SK-N-SH treated with all-trans-retinoic acid at 6 μM for 48 hours (cell line): ENCODE results near the gene ARHGAP1.

ENCODE experiments used
- ATAC-seq: fragments of 200-7000 bp; cut with Tn5 transposase; 3 replicates; pipeline ENCODE4 v1.9.1; 2020; ENCODE audit warnings: mild to moderate bottlenecking, moderate library complexity
- ARNTL ChIP-seq: fragments of 450-650 bp; formaldehyde crosslinking; IDR thresholded peaks from 2 replicates; pipeline ENCODE4 v1.5.0; 2020; ENCODE audit warnings: low read depth, mild to moderate bottlenecking, moderate library complexity, borderline replicate concordance
- BACH2 ChIP-seq: fragments of 250-450 bp; sonication (Bioruptor Pico); IDR thresholded peaks from 2 replicates; pipeline ENCODE4 v1.9.0; 2021; ENCODE audit warnings: mild to moderate bottlenecking, borderline replicate concordance
- CREB5 ChIP-seq: fragments of 250-450 bp; sonication (Bioruptor Pico); IDR thresholded peaks from 2 replicates; pipeline ENCODE4 v1.5.1; 2020; ENCODE audit warnings: low read depth, mild to moderate bottlenecking, moderate library complexity
- CSDC2 ChIP-seq: fragments of 250-450 bp; sonication (Bioruptor Pico); IDR thresholded peaks from 2 replicates; pipeline ENCODE4 v1.5.0; 2020; ENCODE audit warnings: mild to moderate bottlenecking, moderate library complexity
- CSRNP3 ChIP-seq: fragments of 250-450 bp; sonication (Bioruptor Pico); IDR thresholded peaks from 2 replicates; pipeline ENCODE4 v1.5.1; 2021; ENCODE audit warnings: mild to moderate bottlenecking, moderate library complexity
- ESRRG ChIP-seq: fragments of 250-450 bp; sonication (Bioruptor Pico); IDR thresholded peaks from 2 replicates; pipeline ENCODE4 v1.6.1; 2021; ENCODE audit warnings: mild to moderate bottlenecking
- GLIS3 ChIP-seq: fragments of 250-450 bp; sonication (Bioruptor Pico); IDR thresholded peaks from 2 replicates; pipeline ENCODE4 v1.5.0; 2020; ENCODE audit warnings: mild to moderate bottlenecking, moderate library complexity
- ISL1 ChIP-seq: fragments of 250-450 bp; sonication (Bioruptor Pico); IDR thresholded peaks from 2 replicates; pipeline ENCODE4 v2.1.2; 2022; ENCODE audit warnings: mild to moderate bottlenecking, moderate library complexity
- OSR1 ChIP-seq: fragments of 250-450 bp; sonication (Bioruptor Pico); IDR thresholded peaks from 2 replicates; pipeline ENCODE4 v1.8.0; 2022; ENCODE audit warnings: moderate library complexity, mild to moderate bottlenecking, inconsistent platforms
- PATZ1 ChIP-seq: fragments of 250-450 bp; sonication (Bioruptor Pico); IDR thresholded peaks from 2 replicates; pipeline ENCODE4 v1.8.0; 2020; ENCODE audit warnings: mild to moderate bottlenecking, moderate library complexity, borderline replicate concordance
- POU6F1 ChIP-seq: fragments of 250-450 bp; sonication (Bioruptor Pico); IDR thresholded peaks from 2 replicates; pipeline ENCODE4 v1.8.0; 2021; ENCODE audit warnings: low read depth, mild to moderate bottlenecking, moderate library complexity, borderline replicate concordance
- PPARA ChIP-seq: fragments of 250-450 bp; sonication (Bioruptor Pico); IDR thresholded peaks from 2 replicates; pipeline ENCODE4 v1.5.0; 2020; ENCODE audit warnings: mild to moderate bottlenecking, borderline replicate concordance
- RARB ChIP-seq: fragments of 250-450 bp; sonication (Bioruptor Pico); IDR thresholded peaks from 2 replicates; pipeline ENCODE4 v1.8.0; 2021; ENCODE audit warnings: mild to moderate bottlenecking, moderate library complexity
- SNAI2 ChIP-seq: fragments of 250-450 bp; sonication (Bioruptor Pico); IDR thresholded peaks from 2 replicates; pipeline ENCODE4 v1.5.0; 2020; ENCODE audit warnings: mild to moderate bottlenecking, moderate library complexity
- TCF4 ChIP-seq: fragments of 250-450 bp; sonication (Bioruptor Pico); IDR thresholded peaks from 2 replicates; pipeline ENCODE4 v1.8.0; 2021; ENCODE audit warnings: mild to moderate bottlenecking, moderate library complexity, borderline replicate concordance
- TOX ChIP-seq: fragments of 250-450 bp; sonication (Bioruptor Pico); IDR thresholded peaks from 2 replicates; pipeline ENCODE4 v1.8.0; 2021; ENCODE audit warnings: mild to moderate bottlenecking, moderate library complexity, borderline replicate concordance
- TSHZ2 ChIP-seq: fragments of 250-450 bp; sonication (Bioruptor Pico); IDR thresholded peaks from 2 replicates; pipeline ENCODE4 v1.5.0; 2020; ENCODE audit warnings: mild to moderate bottlenecking, moderate library complexity
- ZC3H10 ChIP-seq: fragments of 250-450 bp; sonication (Bioruptor Pico); IDR thresholded peaks from 2 replicates; pipeline ENCODE4 v1.5.1; 2021; ENCODE audit warnings: mild to moderate bottlenecking, moderate library complexity
- ZFP3 ChIP-seq: fragments of 250-450 bp; sonication (Bioruptor Pico); IDR thresholded peaks from 2 replicates; pipeline ENCODE4 v1.5.0; 2020; ENCODE audit warnings: mild to moderate bottlenecking, moderate library complexity
- ZFP30 ChIP-seq: fragments of 450-650 bp; formaldehyde crosslinking; IDR thresholded peaks from 2 replicates; pipeline ENCODE4 v1.5.0; 2022; ENCODE audit warnings: mild to moderate bottlenecking, moderate library complexity
- ZNF565 ChIP-seq: fragments of 450-650 bp; formaldehyde crosslinking; conservative IDR thresholded peaks from 2 replicates; pipeline ENCODE4 v1.5.0; 2020; ENCODE audit warnings: low read depth, mild to moderate bottlenecking, moderate library complexity
- ZNF70 ChIP-seq: fragments of 450-650 bp; formaldehyde crosslinking; IDR thresholded peaks from 2 replicates; pipeline ENCODE4 v1.5.0; 2020; ENCODE audit warnings: mild to moderate bottlenecking, moderate library complexity
- ZNF8 ChIP-seq: fragments of 450-650 bp; formaldehyde crosslinking; IDR thresholded peaks from 2 replicates; pipeline ENCODE4 v1.5.0; 2020; ENCODE audit warnings: mild to moderate bottlenecking, moderate library complexity

Gene ARHGAP1

GRCh38 chr11:46669711-46670139 is 30.7 kb downstream of the ARHGAP1 start:
- peak; percentile 54 for ATAC-seq
- TF ChIP-seq PPARA (CRISPR knock-in tag) (no peak), ISL1 (CRISPR knock-in tag) (no peak), ZFP3 (CRISPR knock-in tag) (no peak), ZC3H10 (CRISPR knock-in tag) (no peak), TSHZ2 (CRISPR knock-in tag) (no peak), GLIS3 (no peak), ZFP30 (CRISPR knock-in tag) (no peak), CSRNP3 (no peak), ESRRG (CRISPR knock-in tag) (no peak), TCF4 (CRISPR knock-in tag) (no peak), RARB (CRISPR knock-in tag) (no peak), CREB5 (CRISPR knock-in tag) (no peak), ZNF8 (CRISPR knock-in tag) (no peak), BACH2 (no peak), ZNF565 (CRISPR knock-in tag) (no peak), CSDC2 (no peak), OSR1 (CRISPR knock-in tag) (no peak), POU6F1 (no peak), ZNF70 (CRISPR knock-in tag) (no peak), TOX (CRISPR knock-in tag) (no peak)

- no peak for ATAC-seq
- TF ChIP-seq PPARA (CRISPR knock-in tag) = no peak
- TF ChIP-seq CREB5 (CRISPR knock-in tag) = no peak
Measured at GRCh38 chr11:46668480-46669085, 31.8 kb downstream of the ARHGAP1 start.

- no peak for ATAC-seq
- no peak for TF ChIP-seq ESRRG (CRISPR knock-in tag)
- TF ChIP-seq OSR1 (CRISPR knock-in tag) = no peak
- no peak for TF ChIP-seq POU6F1
- no peak for TF ChIP-seq PPARA (CRISPR knock-in tag)
- no peak for TF ChIP-seq ARNTL (CRISPR knock-in tag)
- TF ChIP-seq TOX (CRISPR knock-in tag) = no peak
- TF ChIP-seq ISL1 (CRISPR knock-in tag) = no peak
- no peak for TF ChIP-seq PATZ1
- no peak for TF ChIP-seq RARB (CRISPR knock-in tag)
- no peak for TF ChIP-seq CREB5 (CRISPR knock-in tag)
- no peak for TF ChIP-seq ZC3H10 (CRISPR knock-in tag)
- no peak for TF ChIP-seq SNAI2 (CRISPR knock-in tag)
- no peak for TF ChIP-seq ZNF70 (CRISPR knock-in tag)
- no peak for TF ChIP-seq CSDC2
- no peak for TF ChIP-seq ZNF8 (CRISPR knock-in tag)
- no peak for TF ChIP-seq ZNF565 (CRISPR knock-in tag)
- no peak for TF ChIP-seq TCF4 (CRISPR knock-in tag)
Measured at GRCh38 chr11:46667043-46667481, 33.4 kb downstream of the ARHGAP1 start.
